ENCODE data around the gene DHX34.
"Not testable (repeated sequence)": the region's sequence is repeated elsewhere in the genome, so short reads cannot be mapped to it uniquely, and the experiment has no call there.

DHX34 gene

DNA sequence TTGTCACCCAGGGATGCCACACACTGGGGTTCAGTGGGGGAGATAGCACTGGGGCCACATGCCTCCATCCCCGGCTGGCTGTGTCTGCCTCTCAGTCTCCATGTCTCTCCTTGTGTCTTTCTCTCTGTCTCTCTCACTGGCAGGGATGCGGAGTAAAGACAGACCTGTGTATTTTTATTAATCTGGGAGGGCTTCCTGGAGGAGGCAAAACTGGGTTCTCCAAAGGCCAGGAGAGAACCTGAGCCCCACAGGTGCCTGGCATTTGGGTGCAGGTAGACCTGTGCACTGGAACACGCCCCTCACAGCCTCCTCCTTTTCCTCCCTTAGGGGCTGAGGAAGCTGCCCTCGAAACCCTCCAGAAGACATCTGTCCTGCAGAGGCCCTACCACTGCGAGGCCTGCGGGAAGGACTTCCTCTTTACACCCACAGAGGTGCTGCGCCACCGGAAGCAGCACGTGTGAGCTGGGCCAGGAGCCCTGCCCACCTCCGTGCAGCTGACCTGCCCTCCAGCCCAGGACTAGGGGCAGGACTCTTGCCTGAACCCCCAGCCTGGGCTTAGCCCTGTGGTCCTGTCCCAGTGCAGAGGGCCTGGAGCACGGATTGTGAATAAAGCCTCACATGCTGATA, 32.7 kb downstream of the DHX34 start:
- Histone ChIP-seq H3K27me3 (ENCODE audit: insufficient read depth, insufficient read length) (no peaks in the 10 kb centered on the region), H3K4me1 (ENCODE audit: insufficient read depth, insufficient read length) (peaks cover 8% of the 10 kb centered on the region), H3K4me3 (ENCODE audit: insufficient read length, low read depth) (no peak overlapping the region), H3K9ac (ENCODE audit: insufficient read length, low read depth) (no peak overlapping the region), H3K9me3 (ENCODE audit: insufficient read depth, low read length) (no peaks in the 10 kb centered on the region), H3K36me3 (ENCODE audit: insufficient read depth, insufficient read length, low read length) (peaks cover 55% of the 10 kb centered on the region)
- DNase-seq (ENCODE audit: low read depth, low spot score): no peak
- TF ChIP-seq ZNF274 (IDR thresholded peaks at IDR 0.05; ENCODE audit: low read depth, low read length) (no peak), YY1 (IDR thresholded peaks at IDR 0.05; ENCODE audit: insufficient read depth, insufficient read length) (no peak), SUZ12 (IDR thresholded peaks at IDR 0.05; ENCODE audit: extremely low read depth, insufficient read depth, insufficient read length) (no peak)

DNA sequence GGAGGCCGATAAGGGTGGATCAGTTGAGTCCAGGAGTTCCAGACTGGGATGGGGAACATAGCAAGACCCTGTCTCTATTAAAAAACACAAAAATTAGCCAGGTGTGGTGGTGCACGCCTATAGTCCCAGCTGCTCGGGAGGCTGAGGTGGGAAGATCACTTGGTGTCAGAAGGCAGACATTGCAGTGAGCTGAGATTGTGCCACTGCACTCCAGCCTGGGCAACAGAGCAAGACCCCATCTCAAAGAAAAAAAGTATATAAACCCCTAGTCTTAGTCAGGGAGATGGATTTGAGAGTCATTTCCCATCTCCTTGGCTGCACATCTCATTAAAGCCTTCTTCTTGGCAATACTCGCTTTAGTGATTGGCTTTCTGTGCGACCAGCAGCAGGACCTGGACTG, 34.8 kb downstream of the DHX34 start:
- not testable (repeated sequence) for H3K4me1 ChIP-seq (ENCODE audit: insufficient read depth, insufficient read length); H3K9ac ChIP-seq (ENCODE audit: insufficient read length, low read depth); H3K4me3 ChIP-seq (ENCODE audit: insufficient read length, low read depth); H3K27me3 ChIP-seq (ENCODE audit: insufficient read depth, insufficient read length); DNase-seq (ENCODE audit: low read depth, low spot score); H3K9me3 ChIP-seq (ENCODE audit: insufficient read depth, low read length)
- H3K36me3 ChIP-seq (ENCODE audit: insufficient read depth, insufficient read length, low read length): peaks cover 39% of the 10 kb centered on the region

DNA sequence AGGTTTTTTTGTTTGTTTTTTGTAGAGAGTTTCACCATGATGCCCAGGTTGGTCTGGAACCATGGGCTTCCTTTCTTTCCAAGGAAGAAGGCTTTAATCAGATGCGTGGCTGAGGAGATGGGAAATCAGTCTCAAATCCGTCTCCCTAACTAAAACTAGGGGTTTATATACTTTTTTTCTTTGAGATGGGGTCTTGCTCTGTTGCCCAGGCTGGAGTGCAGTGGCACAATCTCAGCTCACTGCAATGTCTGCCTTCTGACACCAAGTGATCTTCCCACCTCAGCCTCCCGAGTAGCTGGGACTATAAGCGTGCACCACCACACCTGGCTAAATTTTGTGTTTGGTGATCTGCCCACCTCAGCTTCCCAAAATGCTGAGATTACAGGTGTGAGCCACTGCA, 35.4 kb downstream of the DHX34 start:
- H3K27me3 ChIP-seq (ENCODE audit: insufficient read depth, insufficient read length); H3K4me3 ChIP-seq (ENCODE audit: insufficient read length, low read depth); H3K4me1 ChIP-seq (ENCODE audit: insufficient read depth, insufficient read length); H3K9ac ChIP-seq (ENCODE audit: insufficient read length, low read depth); DNase-seq (ENCODE audit: low read depth, low spot score); H3K9me3 ChIP-seq (ENCODE audit: insufficient read depth, low read length): not testable (repeated sequence)
- H3K36me3 ChIP-seq (ENCODE audit: insufficient read depth, insufficient read length, low read length): peaks cover 33% of the 10 kb centered on the region

DNA sequence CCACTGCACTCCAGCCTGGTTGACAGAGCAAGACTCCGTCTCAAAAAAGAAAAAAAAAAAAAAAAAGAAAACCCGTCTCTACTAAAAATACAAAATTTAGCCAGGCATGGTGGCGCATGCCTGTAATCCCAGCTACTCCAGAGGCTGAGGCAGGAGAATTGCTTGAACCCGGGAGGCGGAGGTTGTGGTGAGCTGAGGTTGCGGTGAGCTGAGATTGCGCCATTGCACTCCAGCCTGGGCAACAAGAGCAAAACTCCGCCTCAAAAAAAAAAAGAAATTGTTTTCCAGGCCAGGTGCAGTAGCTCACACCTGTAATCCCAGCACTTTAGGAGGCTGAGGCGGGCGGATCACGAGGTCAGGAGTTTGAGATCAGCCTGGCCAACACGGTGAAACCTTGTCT, 37.5 kb downstream of the DHX34 start:
- not testable (repeated sequence) for DNase-seq (ENCODE audit: low read depth, low spot score); H3K9ac ChIP-seq (ENCODE audit: insufficient read length, low read depth); H3K4me3 ChIP-seq (ENCODE audit: insufficient read length, low read depth); H3K4me1 ChIP-seq (ENCODE audit: insufficient read depth, insufficient read length); H3K9me3 ChIP-seq (ENCODE audit: insufficient read depth, low read length); H3K27me3 ChIP-seq (ENCODE audit: insufficient read depth, insufficient read length)
- H3K36me3 ChIP-seq (ENCODE audit: insufficient read depth, insufficient read length, low read length): peaks cover 13% of the 10 kb centered on the region

DNA sequence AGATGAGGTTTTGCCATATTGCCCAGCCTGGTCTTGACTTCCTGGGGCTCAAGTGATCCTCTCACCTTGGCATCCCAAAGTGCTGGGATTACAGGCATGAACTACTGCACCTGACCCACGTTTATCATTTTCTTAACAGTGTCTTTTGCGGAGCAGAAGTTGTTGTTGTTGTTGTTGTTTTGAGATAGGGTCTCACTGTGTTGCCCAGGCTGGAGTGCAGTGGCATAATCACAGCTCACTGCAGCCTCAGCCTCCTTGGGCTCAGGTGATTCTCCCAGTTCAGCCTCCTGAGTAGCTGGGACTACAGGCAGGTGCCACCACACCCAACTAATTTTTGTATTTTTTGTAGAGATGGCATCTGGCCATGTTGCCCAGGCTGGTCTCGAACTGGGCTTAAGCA, 38.5 kb downstream of the DHX34 start:
- not testable (repeated sequence) for H3K36me3 ChIP-seq (ENCODE audit: insufficient read depth, insufficient read length, low read length); H3K9me3 ChIP-seq (ENCODE audit: insufficient read depth, low read length); H3K27me3 ChIP-seq (ENCODE audit: insufficient read depth, insufficient read length); H3K9ac ChIP-seq (ENCODE audit: insufficient read length, low read depth); H3K4me3 ChIP-seq (ENCODE audit: insufficient read length, low read depth); H3K4me1 ChIP-seq (ENCODE audit: insufficient read depth, insufficient read length); DNase-seq (ENCODE audit: low read depth, low spot score)

DNA sequence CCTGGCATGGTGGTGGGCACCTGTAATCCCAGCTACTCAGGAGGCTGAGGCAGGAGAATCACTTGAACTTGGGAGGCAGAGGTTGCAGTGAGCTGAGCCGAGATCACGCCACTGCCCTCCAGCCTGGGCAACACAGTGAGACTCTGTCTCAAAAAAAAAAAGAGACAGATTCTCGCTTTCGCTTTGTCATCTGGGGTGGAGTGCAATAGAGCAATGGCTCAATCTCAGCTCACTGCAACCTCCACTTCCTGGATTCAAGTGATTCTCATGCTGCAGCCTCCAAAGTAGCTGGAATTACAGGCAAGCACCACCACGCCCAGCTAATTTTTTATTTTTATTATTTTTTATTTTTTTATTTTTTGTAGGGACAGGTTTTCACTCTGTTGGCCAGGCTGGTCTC, 39.6 kb downstream of the DHX34 start:
- not testable (repeated sequence) for H3K9me3 ChIP-seq (ENCODE audit: insufficient read depth, low read length); H3K9ac ChIP-seq (ENCODE audit: insufficient read length, low read depth); H3K36me3 ChIP-seq (ENCODE audit: insufficient read depth, insufficient read length, low read length); H3K27me3 ChIP-seq (ENCODE audit: insufficient read depth, insufficient read length); H3K4me3 ChIP-seq (ENCODE audit: insufficient read length, low read depth); DNase-seq (ENCODE audit: low read depth, low spot score); H3K4me1 ChIP-seq (ENCODE audit: insufficient read depth, insufficient read length)

DNA sequence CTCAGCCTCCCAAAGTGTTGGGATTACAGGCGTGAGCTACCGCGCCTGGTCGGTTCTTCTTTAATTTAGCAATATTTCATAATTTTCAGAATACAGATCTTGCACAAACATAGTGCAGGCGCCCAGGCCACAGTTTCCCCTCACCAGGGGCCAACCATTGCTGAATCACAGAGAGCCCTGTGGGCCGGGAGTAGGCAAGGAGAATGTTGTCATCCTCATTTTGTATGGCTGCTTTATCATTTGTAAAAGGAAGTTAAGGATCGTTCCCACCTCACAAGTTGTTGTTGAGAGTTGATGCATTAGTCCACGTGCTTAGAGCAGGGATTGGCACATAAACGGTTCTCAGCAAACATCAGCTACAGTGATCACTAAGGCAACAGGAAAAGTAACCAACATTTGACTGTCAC, 40.0 kb downstream of the DHX34 start:
- Histone ChIP-seq H3K27me3 (ENCODE audit: insufficient read depth, insufficient read length) (no peaks in the 10 kb centered on the region), H3K4me3 (ENCODE audit: insufficient read length, low read depth) (no peak overlapping the region), H3K4me1 (ENCODE audit: insufficient read depth, insufficient read length) (peaks cover 6% of the 10 kb centered on the region), H3K9ac (ENCODE audit: insufficient read length, low read depth) (no peak overlapping the region), H3K9me3 (ENCODE audit: insufficient read depth, low read length) (no peaks in the 10 kb centered on the region; the same call in none of the 2 replicates), H3K36me3 (ENCODE audit: insufficient read depth, insufficient read length, low read length) (no peaks in the 10 kb centered on the region)
- TF ChIP-seq YY1 (IDR thresholded peaks at IDR 0.05; ENCODE audit: insufficient read depth, insufficient read length): no peak
- TF ChIP-seq SUZ12 (IDR thresholded peaks at IDR 0.05; ENCODE audit: extremely low read depth, insufficient read depth, insufficient read length): no peak
- TF ChIP-seq ZNF274 (IDR thresholded peaks at IDR 0.05; ENCODE audit: low read depth, low read length): no peak
- DNase-seq (ENCODE audit: low read depth, low spot score): no peak

DNA sequence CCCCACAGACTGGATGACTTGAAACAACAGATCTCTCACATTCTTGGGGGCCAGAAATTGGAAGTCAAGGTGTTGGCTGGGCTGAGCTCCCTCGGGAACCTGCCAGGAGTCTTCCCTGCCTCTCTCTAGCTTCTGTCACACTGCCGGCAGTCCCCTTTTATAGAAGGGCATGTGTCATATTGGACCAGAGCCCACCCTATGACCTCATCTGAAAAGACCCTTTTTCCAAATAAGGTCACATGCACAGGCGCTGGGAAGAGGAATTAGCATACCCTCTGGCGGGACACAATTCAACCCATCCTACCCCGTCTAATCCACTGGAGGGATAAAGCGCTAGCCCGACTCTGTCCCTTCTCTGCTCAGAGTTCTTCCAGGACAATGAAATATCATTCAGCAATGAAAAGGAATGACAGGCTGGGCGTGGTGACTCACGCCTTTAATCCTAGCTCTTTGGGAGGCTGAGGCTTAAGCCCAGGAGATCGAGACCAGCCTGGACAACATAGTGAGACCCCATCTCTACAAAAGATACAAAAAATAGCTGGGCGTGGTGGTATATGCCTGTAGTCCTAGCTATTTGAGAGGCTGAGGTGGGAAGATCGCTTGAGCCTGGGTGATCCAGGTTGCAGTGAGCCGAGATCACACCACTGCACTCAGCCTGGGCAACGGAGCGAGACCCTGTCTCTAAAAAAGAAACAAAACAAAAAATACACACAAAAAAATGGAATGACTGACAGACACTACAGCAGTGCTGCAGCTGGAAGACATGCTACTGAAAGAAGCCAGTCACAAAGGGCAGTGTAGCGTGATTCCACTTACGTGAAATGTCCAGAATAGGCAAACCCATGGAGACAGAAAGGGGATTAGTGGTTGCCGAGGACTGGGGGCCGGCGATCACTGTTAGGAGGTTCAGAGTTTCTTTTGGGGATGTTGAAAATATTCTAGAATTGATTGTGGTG, 41.7 kb downstream of the DHX34 start:
- H3K4me3 ChIP-seq (ENCODE audit: insufficient read length, low read depth): no peak overlapping the region
- TF ChIP-seq ZNF274 (IDR thresholded peaks at IDR 0.05; ENCODE audit: low read depth, low read length) (no peak), YY1 (IDR thresholded peaks at IDR 0.05; ENCODE audit: insufficient read depth, insufficient read length) (no peak), SUZ12 (IDR thresholded peaks at IDR 0.05; ENCODE audit: extremely low read depth, insufficient read depth, insufficient read length) (no peak)

More for the DNA sequence above, 41.7 kb downstream of the DHX34 start:
- Histone ChIP-seq H3K4me1 (ENCODE audit: insufficient read depth, insufficient read length) (peaks cover 2% of the 10 kb centered on the region), H3K9me3 (ENCODE audit: insufficient read depth, low read length) (no peaks in the 10 kb centered on the region; the same call in none of the 2 replicates), H3K9ac (ENCODE audit: insufficient read length, low read depth) (no peak overlapping the region), H3K36me3 (ENCODE audit: insufficient read depth, insufficient read length, low read length) (no peaks in the 10 kb centered on the region), H3K27me3 (ENCODE audit: insufficient read depth, insufficient read length) (no peaks in the 10 kb centered on the region)
- no peak for DNase-seq (ENCODE audit: low read depth, low spot score)

Data from NT2/D1 (cell line).